ENCODE data around the gene DCP1A.

DNA sequence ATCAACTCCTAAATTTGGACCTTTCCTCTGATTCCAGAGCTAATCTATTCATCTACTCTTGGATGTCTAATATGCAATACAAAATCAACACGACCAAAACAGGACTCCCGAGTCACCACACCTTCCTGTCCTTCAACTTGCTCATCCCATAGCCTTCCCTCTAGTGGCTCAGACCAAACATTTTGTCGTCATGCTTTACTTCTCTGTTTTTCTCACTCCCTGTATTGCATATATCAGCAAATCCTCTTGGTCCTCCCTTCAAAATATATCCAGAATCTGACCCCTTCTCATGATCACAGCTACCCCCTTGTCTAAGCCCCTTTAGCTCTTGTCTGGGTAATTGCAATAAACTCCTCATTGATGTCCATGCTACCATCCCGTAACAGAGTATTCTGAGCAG is 30.5 kb upstream of the DCP1A start:
- TF ChIP-seq, protein P1, sequence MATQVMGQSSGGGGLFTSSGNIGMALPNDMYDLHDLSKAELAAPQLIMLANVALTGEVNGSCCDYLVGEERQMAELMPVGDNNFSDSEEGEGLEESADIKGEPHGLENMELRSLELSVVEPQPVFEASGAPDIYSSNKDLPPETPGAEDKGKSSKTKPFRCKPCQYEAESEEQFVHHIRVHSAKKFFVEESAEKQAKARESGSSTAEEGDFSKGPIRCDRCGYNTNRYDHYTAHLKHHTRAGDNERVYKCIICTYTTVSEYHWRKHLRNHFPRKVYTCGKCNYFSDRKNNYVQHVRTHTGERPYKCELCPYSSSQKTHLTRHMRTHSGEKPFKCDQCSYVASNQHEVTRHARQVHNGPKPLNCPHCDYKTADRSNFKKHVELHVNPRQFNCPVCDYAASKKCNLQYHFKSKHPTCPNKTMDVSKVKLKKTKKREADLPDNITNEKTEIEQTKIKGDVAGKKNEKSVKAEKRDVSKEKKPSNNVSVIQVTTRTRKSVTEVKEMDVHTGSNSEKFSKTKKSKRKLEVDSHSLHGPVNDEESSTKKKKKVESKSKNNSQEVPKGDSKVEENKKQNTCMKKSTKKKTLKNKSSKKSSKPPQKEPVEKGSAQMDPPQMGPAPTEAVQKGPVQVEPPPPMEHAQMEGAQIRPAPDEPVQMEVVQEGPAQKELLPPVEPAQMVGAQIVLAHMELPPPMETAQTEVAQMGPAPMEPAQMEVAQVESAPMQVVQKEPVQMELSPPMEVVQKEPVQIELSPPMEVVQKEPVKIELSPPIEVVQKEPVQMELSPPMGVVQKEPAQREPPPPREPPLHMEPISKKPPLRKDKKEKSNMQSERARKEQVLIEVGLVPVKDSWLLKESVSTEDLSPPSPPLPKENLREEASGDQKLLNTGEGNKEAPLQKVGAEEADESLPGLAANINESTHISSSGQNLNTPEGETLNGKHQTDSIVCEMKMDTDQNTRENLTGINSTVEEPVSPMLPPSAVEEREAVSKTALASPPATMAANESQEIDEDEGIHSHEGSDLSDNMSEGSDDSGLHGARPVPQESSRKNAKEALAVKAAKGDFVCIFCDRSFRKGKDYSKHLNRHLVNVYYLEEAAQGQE (IDR thresholded peaks at IDR 0.05; ENCODE audit: insufficient read depth in 1 of 2, low read depth in 2 of 2, low read length in 2 of 2), result no peak
- no peak for TF ChIP-seq POLR2AphosphoS5 (IDR thresholded peaks at IDR 0.05; ENCODE audit: low read depth, low read length)

All from PFSK-1 (cell line).